ENCODE data around the gene BMERB1.

DNA sequence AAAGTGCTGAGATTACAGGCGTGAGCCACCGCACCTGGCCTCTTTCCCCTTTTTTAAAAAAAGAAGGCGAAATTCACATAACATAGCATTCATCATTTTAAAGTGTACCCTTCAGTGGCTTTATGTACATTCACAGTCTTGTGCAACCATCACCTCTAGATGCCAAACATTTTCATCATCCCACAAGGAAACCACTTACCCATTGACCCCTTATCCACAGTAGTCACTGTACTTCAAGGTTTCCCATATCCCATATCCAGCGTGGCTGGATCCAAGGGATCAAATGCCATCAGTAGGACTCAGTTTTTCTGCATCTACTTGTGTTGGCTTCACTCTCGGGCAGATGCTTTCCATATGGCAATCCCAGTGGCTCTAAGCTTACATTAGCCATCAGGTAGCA lies 50.3 kb downstream of the BMERB1 start:
- no peak for TF ChIP-seq HDAC2 (IDR thresholded peaks at IDR 0.05)
- TF ChIP-seq DDX20 (tag; IDR thresholded peaks at IDR 0.05; ENCODE audit: low read depth): no peak
- no peak for TF ChIP-seq CHD4 (IDR thresholded peaks at IDR 0.05; ENCODE audit: insufficient read depth, insufficient replicate concordance, low read depth, low read length, poor library complexity, severe bottlenecking)
- TF ChIP-seq GATA2 (CRISPR knock-in tag; IDR thresholded peaks at IDR 0.05): no peak

Data from K562 (cell line).